Muscle of back (tissue), 11 donors: ENCODE measurements around the gene HHIPL1. TPM values are rescaled to one million over a fixed set of nuclear protein-coding genes. Genes with fewer than 3 reads are reported as not detected.
"Not testable (repeated sequence)": the region's sequence is repeated elsewhere in the genome, so short reads cannot be mapped to it uniquely, and the experiment has no call there.

ENCODE experiments used
- DNase-seq, 3 donors: peaks; one replicate each; pipeline versions ENCODE4 v3.0.0 to v3.0.0-alpha.2; 2013
- polyA plus RNA-seq, 10 donors: library from polyadenylated mRNA; unstranded; fragments of 120-200 nt; gene quantifications; one replicate each; pipeline ENCODE4 v1.2.1, GENCODE V29; 2013; ENCODE audit not compliant: insufficient read length in 10 of 10

HHIPL1 gene
- polyA plus RNA-seq, 10 donors, result 1.1 to 2.6 (median 1.9) TPM

DNA sequence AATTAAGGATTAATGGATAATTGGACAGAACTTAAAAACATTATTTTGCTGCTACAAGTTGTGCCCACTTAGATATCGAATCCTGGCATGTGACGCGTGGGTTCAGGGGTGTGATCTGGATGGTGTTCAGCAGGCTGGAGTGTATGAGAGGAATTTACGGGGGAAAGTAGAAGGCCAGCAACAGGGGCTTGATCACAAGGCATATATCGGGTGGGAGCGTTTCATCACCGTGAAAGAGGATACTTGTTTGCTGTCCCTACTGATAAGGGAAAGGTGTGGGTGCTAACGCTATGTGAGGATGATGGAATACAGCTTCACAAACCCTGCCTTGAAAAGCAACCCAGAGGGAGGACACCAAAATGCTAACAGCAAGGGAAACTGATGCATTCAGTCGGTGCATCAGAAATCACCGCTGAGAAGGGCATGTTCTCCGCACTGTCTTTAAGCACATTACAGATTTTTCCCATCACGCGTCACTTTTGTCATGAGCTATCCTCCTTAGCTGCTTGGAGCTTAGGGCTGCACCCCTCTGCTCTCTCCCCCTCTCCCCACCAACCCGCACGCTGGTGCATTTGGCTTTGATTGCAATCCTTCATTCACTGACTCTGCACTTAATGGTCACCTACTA lies 13.4 kb downstream of the HHIPL1 start:
- DNase-seq, result no peak

DNA sequence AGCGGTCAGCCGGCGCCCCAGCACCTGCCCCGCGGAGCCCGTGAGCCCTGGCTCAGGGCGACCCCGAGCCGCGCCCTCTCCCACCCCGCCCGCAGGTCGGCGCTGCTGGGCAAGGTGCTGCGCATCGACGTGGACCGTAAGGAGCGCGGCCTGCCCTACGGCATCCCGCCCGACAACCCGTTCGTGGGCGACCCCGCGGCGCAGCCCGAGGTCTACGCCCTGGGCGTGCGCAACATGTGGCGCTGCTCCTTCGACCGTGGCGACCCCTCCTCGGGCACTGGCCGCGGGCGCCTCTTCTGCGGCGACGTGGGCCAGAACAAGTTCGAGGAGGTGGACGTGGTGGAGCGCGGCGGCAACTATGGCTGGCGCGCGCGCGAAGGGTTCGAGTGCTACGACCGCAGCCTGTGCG lies 14.4 kb downstream of the HHIPL1 start:
- no peak for DNase-seq

DNA sequence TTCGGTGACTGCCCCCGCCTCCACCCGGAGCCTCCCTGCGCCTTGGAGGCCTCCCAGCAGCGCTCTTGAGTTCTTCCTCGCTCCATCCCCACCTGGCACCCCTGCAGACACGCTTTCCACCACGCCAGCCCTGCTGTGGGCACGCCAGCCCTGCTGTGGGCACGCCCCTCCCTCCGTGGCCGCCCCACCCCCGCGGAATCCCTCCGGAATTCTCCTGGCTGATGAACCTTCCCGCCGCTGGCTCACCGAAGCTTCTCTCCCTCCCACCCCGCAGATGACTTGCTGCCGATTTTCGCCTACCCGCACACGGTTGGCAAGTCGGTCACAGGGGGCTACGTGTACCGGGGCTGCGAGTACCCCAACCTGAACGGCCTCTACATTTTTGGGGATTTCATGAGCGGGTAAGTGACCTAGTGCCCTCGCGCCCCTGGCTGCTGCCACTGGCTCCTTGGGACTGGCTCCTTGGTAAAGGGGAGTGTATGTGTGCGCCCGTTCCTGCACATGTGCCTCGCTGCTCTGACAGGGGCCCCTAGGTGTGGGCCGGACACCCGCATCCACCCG lies 15.2 kb downstream of the HHIPL1 start:
- DNase-seq, result no peak

DNA sequence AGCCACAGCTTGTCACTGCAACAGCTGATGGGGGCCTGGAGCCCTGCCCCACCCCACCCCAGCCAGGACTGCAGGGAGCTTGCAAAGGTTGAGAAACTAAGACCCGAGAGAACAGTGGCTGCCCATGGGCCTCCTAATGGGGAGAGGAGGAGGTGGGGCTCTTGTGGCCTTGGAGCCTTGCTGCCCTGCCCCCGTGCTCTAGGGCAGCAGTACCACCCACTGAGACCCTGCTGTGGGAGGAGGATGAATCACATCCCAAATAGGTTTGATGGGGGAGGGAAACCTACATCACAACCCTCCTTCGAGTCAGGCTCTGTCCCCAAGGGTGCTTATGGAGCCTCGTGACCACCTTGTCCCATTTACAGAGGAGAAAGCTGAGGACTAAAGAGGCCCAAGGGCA lies 15.9 kb downstream of the HHIPL1 start:
- DNase-seq, result no peak

DNA sequence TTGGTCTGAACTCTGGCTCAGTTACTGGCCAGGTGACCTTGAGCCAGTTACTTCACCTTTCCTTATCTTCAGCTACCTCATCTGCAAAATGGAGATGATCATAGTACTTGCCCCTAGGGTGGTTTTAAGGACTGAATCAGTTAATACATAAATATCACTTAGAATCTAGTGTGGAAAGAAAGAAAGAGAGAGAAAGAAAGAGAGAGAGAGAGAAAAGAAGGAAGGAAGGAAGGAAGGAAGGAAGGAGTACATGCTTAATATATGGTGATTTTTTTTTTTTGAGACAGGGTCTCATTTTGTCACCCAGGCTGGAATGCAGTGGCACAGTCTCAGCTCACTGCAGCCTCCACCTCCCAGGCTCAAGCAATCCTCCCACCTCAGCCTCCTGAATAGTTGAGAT lies 16.3 kb downstream of the HHIPL1 start:
- not testable (repeated sequence) for DNase-seq

DNA sequence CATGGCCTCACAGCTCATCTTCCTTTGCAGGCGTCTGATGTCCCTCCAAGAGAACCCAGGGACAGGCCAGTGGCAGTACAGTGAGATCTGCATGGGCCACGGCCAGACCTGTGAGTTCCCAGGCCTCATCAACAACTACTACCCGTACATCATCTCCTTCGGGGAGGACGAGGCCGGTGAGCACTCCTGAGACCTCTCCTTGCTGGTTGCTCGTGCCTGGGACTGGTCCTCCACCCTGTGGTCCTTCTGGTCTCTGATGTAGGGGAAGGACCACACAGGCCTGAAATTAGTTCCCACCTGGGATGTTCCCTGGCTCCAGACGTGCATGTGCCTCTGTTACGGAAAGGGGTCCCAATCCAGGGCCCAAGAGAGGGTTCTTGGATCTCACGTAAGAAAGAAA lies 17.9 kb downstream of the HHIPL1 start:
- DNase-seq, result no peak

DNA sequence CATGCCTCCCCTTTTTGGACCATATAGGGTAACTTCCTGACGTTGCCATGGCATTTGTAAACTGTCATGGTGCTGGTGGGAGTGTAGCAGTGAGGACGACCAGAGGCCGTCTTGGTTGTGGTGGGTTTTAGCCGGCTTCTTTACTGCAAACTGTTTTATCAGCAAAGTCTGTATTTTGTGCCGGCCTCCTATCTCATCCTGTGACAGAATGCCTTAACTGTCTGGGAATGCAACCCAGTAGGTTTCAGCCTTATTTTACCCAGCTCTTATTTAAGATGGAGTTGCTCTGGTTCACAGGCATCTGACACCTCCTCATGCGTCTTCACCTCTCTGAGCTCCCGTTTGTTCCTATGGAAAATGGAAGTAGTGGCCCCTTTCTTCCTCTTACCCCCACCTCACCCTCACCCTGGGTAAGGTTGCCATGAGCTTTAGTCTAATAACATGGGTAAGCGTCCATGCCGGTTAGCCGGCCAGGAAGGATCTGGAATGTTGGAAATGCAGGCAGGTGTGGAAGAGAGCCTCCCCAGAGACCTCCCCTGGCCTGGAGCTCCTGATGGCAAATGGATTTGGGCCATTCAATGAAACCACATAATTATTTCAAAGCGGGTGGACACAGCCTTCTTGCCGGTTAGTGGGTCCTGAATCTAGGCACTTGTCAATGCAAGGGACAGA lies 18.6 kb downstream of the HHIPL1 start:
- DNase-seq, result no peak

DNA sequence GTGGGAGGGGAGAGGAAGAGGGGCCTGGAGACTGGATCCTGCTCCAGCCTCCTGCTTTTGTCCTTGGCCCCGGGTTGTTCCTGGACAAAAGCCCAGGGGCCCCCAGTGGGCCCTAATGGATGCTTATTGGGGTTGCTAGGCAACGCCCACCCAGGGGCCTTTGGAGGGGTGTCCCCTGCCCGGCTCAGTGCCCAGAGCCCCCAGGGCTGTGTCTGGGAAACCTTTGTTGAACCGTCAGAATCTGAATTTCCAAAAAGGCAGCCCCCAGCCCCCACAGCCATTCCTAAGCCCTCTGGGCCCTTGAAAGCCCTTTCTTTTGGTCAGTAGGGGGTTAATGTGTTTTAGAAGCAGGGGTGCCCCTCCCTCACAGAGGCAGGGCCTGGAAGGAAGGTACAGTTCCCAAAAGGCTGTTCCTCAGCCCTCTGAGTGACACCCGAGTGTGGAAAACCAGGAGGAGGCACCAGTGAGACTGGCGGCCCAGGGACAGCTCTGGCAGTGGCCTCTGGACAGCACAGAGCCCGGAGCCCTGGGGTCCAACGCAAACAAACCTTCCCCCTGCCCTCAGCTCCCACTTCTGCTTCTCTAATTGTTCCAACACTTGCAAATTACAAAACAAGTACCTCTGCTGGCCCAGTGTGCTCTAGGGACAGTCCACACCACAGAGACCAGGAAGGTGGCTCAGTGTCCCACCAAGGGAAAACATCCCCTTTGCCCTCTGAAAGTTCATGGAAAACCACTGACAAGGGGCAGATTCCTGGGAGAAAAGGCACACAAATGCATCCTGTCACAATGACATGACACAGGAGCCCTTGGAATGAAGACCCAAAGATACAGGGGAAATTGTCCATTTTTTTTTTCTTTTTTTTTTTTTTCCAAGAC lies 19.4 kb downstream of the HHIPL1 start:
- DNase-seq, result no peak

DNA sequence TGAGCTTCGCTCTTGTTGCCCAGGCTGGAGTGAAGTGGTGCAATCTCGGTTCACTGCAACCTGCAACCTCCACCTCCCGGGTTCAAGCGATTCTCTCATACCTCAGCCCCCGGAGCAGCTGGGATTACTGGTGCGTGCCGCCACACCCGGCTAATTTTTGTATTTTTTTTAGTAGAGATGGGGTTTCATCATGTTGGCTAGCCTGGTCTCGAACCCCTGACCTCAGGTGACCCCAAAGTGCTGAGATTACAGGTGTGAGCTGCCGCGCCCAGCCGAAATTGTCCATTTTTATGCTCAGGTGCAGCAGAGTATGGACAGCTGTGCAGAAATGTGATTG lies 20.0 kb downstream of the HHIPL1 start:
- DNase-seq, result no peak

DNA sequence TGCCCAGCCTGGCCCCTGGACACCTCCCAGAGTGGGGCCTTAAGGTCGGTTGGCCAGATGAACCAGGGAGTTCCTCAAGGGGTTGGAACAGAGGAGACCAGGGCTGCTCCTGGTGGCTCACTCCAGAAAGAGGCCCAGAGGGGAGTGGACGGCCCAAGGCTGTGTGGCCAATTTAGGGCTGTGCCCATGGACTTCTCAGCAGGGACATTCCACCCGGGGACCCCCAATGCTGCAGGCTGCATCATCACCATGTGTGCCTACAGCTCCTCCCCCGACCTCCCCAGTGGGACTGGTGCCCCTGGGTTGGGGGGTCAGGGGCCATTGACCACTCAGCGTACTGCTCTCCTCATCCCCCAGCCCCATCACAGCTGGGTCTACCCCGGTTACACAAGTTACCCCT lies 21.6 kb downstream of the HHIPL1 start:
- DNase-seq, result no peak

DNA sequence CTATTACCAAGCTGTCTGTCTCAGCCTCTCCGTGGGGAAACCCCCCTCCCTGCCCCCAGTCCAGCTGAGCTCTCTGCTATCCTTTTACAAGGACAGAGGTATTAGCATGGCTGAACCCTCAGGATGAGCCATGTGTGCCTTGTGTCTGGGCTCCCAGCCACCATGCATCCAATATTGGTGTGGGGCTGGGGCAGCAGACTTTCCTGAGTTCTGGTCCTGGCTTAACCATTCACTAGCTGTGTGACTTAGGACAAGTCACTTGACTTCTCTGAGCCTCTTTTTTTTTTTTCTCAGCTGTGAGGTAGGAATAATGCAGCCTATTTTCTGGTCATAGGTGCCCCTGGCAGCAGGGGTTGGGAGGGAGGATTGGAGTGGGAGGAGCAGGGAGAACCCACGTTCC lies 22.1 kb downstream of the HHIPL1 start:
- no peak for DNase-seq

DNA sequence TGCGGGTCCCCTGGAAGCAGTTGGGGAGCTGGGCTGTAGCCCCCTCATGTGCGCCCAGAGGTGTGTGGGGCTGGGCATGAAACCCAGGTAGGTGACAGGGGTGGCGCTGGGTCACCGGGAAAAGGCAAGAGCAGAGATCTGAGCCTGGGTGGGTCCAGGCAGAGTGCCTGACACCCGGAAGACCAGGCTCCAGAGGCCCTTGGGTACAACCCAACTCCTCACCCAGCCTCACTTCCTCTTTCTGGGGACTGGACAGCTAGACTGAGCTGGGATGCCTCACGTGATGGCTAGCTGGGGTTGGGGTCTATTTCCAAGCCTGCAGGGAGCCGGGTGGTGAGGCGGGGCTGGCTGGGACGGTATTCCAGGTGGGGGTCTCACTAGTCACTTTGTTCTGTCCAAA lies 22.9 kb downstream of the HHIPL1 start:
- DNase-seq, result no peak

DNA sequence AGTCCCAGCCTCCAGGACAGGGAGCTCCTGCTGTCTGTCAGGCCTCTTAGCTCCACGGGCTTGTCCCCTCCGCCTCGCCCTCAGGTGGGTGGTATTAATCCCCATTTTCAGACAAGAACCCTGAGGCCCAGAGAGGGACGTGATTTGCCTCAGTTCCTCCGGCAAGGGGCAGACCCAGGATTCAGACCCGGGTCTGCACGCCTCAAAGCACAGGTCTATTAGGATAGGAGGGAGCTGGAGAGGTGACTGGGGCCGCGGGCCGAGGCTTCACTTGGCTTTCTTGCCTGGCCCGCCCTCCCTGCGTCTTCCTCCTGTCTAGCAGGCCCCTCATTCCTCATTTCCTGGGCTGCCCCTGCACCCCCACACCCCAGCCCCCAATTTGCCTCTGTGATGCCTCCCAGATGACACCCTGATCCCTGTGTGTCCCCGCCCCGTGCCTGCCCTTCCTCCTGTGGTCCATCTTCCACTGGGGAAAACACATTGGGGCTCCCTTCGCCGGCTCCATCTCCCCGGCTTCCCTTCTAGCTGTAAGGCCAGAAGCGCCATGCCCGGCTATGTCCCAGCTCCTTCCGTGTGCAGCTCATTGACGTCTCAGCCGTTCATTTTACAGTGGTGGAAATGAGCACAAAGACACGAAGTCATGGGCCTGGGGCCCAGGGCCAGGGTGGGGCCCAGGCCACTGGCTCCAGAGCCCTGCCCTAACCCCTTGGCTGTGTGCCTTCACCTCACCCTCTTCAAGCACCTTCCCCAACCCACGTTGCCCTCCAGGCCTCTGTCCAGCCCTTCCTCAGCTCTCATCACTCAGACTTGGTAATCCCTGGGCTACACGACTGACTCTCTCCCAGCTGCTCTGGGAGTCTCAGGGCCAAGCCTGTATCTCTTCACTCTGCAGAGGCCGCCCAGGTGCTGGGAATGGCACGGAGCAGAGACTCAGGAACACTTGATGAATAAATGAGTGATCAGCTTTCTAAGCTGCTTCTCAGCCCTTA lies 23.7 kb downstream of the HHIPL1 start:
- no peak for DNase-seq

DNA sequence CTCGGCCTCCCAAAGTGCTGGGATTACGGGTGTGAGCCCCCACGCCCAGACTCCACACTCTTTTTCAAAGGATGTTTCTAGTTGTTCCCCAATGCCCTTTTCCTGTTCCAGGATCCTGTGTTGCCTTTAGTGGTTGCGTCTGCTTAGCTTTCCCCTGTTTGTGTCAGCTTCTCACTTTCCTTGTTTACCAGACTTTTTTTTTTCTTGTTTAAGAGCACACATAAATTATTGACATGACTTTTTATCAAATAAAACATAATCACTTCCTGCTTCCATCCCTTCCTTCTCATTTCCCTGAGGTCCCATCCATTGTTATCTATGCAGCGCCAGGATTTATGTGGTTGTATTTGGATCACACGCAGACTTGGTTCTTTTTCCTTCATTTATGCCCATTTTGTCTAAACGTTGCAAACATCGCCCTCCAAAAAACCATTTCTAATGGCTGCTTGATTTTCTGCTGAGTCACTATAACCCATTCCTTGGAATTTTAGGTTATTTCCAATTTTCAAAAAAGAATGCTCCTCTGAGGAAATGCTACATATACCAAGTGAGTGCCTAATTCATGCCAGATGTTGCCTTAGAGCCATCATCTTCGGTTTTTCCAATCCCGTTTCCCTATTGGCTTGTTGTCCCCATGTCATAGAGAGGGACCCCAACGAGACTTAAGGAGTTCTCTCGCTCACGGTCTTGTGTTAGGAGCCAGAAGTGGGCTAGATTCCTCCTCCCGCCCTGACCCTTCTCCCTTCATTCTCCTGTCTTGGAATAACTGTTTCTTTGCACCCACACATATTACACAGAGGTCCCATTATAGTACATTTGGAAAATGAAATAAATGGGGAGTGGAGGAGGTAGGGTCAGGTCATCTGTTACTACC lies 25.7 kb downstream of the HHIPL1 start:
- DNase-seq, result no peak

DNA sequence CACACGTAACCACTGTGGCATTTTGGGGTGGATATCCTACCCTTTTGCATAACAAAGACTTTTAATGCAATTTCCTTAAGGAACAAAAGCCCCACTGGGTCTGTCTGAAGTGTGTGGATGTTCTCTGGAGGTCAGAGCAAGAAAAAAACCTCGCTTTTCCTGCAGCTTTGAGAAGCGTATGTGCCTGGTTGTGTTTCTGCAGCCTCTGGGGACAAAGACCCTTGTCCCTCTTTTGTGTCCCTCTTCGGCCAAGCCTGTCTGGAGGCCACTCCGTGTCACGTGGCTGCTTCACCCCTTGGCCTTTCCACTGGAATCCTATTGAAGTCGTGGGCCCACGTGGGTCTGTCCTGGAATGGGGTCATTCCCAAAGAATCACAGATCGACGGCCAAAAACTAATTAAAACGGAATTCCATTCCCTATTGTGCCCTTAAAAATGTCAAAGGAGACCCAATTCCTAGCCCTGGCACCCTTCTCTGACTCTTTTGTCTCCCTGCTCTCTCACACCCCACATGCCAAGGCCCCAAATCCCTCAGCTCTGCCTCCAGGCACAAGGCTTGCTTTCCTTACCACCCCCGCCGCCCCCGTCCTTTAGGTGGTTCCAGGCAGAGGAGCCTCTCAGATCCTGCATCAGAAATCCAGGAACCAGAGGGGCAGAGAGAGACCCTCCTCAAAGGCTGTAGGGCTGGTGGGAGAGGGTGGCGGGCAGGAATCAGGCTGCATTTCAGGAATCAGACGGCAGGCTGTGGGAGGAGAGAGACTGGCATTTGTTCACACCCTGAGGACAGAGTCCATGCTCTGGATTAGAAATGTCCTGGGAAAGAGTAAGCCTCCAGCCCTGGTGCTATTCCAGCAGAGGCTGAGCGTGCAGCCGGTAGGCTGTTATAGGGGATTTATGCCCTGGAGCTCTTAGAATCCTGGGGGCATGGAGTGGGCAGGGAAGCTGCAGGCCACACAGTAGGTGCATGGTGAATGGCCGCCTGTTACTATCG lies 26.6 kb downstream of the HHIPL1 start:
- DNase-seq, result no peak

DNA sequence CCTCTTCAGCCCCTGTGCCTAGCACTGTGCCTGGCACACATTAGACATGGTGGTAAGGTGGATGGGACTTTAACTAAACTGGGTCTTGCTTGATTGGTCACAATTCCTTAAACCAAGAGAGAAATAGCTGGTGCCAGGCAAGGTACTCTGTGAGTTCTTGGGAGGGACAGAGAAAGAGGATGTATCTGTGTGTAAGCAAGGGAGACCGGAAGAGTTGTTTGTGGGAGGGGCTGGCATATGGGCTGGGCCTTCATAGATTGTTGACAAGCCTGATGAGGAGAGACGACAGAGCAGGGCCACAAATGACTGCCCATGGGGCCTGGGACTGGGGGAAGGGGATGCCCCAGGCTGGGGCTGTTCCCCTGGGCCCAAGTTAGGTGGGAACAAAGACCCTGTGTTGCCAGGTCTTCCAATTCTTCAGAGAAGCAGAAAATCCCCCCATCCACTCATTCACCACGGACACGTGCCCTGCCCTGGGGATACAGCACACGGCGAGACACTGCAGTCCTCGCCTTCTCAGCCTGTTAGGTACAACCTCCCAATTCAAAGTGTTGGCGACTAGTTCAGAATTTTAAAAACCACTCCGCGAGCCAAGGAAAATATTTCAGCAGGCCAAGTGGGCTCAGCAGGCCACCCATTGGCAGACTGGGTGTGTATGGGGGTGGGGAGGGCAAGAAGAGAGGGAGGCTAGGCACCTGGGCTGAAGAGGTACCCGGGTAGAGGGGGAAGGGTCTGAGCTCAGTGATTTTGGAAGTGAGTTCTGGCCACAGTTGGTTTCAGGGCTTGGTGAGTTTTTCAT lies 27.8 kb downstream of the HHIPL1 start:
- DNase-seq, result no peak

DNA sequence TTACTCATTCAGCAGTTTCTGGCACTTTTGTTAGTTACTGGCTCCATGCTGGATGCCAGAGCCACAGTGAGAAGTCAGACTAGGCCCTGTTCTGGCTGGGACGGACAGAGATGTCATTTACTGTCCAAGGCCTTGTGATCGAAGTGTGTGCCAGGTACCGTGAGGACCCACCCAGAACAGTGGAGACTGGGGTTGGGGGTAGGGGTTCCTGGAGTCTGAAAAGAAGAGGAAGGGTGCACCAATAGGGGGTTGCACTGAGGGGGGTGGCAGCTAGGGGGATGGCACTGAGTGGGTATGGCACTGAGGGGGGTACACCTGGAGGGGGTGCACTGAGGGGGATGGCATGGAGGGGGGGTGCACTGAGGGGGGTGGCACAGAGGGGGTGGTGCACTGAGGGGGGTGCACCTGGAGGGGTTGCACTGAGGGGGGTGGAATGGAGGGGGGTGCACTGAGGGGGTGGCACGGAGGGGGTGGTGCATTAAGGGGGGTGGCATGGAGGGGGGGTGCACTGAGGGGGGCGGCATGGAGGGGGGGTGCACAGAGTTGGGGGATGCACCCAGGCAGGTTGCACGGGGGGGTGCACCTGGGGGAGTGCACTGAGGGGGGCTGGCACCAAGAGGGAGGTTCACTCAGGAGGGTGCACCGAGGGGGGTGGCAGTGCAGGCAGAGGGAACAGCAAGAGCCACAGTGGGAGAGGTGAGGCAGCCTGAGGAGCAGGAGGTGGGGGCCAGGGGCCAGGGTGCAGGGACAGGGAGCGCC lies 28.6 kb downstream of the HHIPL1 start:
- DNase-seq, result no peak
